ENCODE results near the gene GTF3C5.

GRCh38 chr9:133041958-133042357 lies 11.2 kb downstream of the GTF3C5 start:
- TF ChIP-seq POLR2AphosphoS5 (IDR thresholded peaks at IDR 0.05; ENCODE audit: low read depth, low read length) = no peak
- no peak for TF ChIP-seq REST (IDR thresholded peaks at IDR 0.05; ENCODE audit: insufficient read depth in 1 of 2, low read depth in 2 of 2, low read length in 2 of 2)

Data from PFSK-1 (cell line).